ENCODE measurements around the gene PGM1.

- TF ChIP-seq CTCF (conservative IDR thresholded peaks at IDR 0.05; ENCODE audit: low read depth, low read length), result no peak
- TF ChIP-seq POLR2A (IDR thresholded peaks at IDR 0.05; ENCODE audit: low read depth, low read length), result no peak
- no peak for TF ChIP-seq RFX5 (IDR thresholded peaks at IDR 0.05; ENCODE audit: low read depth, low read length)
- no peak for TF ChIP-seq RCOR1 (IDR thresholded peaks at IDR 0.05; ENCODE audit: insufficient replicate concordance, low read length)
- TF ChIP-seq MXI1 (IDR thresholded peaks at IDR 0.05; ENCODE audit: borderline replicate concordance, low read depth, low read length), result no peak
- no peak for TF ChIP-seq MAZ (IDR thresholded peaks at IDR 0.05; ENCODE audit: borderline replicate concordance, low read depth, low read length)
- no peak for TF ChIP-seq BHLHE40 (IDR thresholded peaks at IDR 0.05; ENCODE audit: low read depth, low read length)
- TF ChIP-seq FOS (IDR thresholded peaks at IDR 0.05; ENCODE audit: low read depth, low read length), result no peak
- no peak for TF ChIP-seq USF2 (IDR thresholded peaks at IDR 0.05; ENCODE audit: low read depth, low read length)
Observed at GRCh38 chr1:63662056-63662836, 69.0 kb downstream of the PGM1 start.

Measured in IMR-90 (cell line).